Loucy (cell line): Measurements from ENCODE around the gene CAMK1G.

ENCODE experiments used
- H2AFZ ChIP-seq: fragments of 200-600 bp; sonication (generic); 2 replicates; pipeline ENCODE4 v1.6.0; 2016; ENCODE audit warnings: antibody characterized with exemption, mild to moderate bottlenecking, low read length, moderate library complexity
- H3F3A ChIP-seq: fragments of 200-600 bp; 2 replicates; pipeline ENCODE4 v1.6.0; 2016; ENCODE audit warnings: antibody characterized with exemption, low read depth, mild to moderate bottlenecking
- H3K27me3 ChIP-seq: fragments of 200-600 bp; sonication (generic); 2 replicates; pipeline ENCODE4 v1.6.1; 2014; ENCODE audit warnings: low read length, mild to moderate bottlenecking; ENCODE audit not compliant: insufficient read depth, poor library complexity, severe bottlenecking
- H3K36me3 ChIP-seq: fragments of 200-600 bp; sonication (generic); 2 replicates; pipeline ENCODE4 v1.6.1; 2016; ENCODE audit warnings: low read length; ENCODE audit not compliant: insufficient read depth
- H3K4me1 ChIP-seq: fragments of 200-600 bp; sonication (generic); 2 replicates; pipeline ENCODE4 v1.5.1; 2014; ENCODE audit warnings: low read length, mild to moderate bottlenecking; ENCODE audit not compliant: insufficient read depth, poor library complexity, severe bottlenecking
- H3K4me2 ChIP-seq: fragments of 200-600 bp; sonication (generic); 2 replicates; pipeline ENCODE4 v1.6.0; 2014; ENCODE audit warnings: antibody characterized with exemption, low read length, low read depth, mild to moderate bottlenecking; ENCODE audit not compliant: poor library complexity, severe bottlenecking
- H3K4me3 ChIP-seq: fragments of 200-600 bp; sonication (generic); 2 replicates; pipeline ENCODE4 v1.5.1; 2014; ENCODE audit warnings: low read length, mild to moderate bottlenecking, mixed read lengths; ENCODE audit not compliant: poor library complexity, severe bottlenecking
- H3K79me2 ChIP-seq: fragments of 200-600 bp; sonication (generic); 2 replicates; pipeline ENCODE4 v1.6.1; 2014; ENCODE audit warnings: low read length; ENCODE audit not compliant: insufficient read depth
- H3K9ac ChIP-seq: fragments of 200-600 bp; sonication (generic); 2 replicates; pipeline ENCODE4 v1.6.0; 2014; ENCODE audit warnings: mild to moderate bottlenecking, low read depth, low read length, moderate library complexity; ENCODE audit not compliant: poor library complexity, severe bottlenecking
- H3K9me2 ChIP-seq: fragments of 200-600 bp; sonication (generic); replicated peaks from 2 replicates; pipeline ENCODE4 v1.6.1; 2016; ENCODE audit warnings: low read depth, low read length, mixed read lengths
- H3K9me3 ChIP-seq: fragments of 200-600 bp; sonication (generic); 2 replicates; pipeline ENCODE4 v1.6.1; 2014; ENCODE audit warnings: mild to moderate bottlenecking, antibody characterized with exemption, low read length, low read depth; ENCODE audit not compliant: insufficient read depth
- H4K20me1 ChIP-seq: fragments of 200-600 bp; sonication (generic); 2 replicates; pipeline ENCODE4 v1.6.0; 2014; ENCODE audit warnings: antibody characterized with exemption, low read length, mild to moderate bottlenecking; ENCODE audit not compliant: insufficient read depth, poor library complexity, severe bottlenecking
- EZH2phosphoT487 ChIP-seq: fragments of 200-600 bp; IDR thresholded peaks from 2 replicates; pipeline ENCODE4 v1.6.1; 2018; ENCODE audit warnings: antibody characterized with exemption, mild to moderate bottlenecking, moderate library complexity, borderline replicate concordance
- TF ChIP-seq, protein P1 (sequence below): fragments of 200-600 bp; sonication (generic); conservative IDR thresholded peaks from 2 replicates; pipeline ENCODE4 v1.5.1; 2014; ENCODE audit warnings: mild to moderate bottlenecking, antibody characterized with exemption, low read length

CAMK1G gene

DNA sequence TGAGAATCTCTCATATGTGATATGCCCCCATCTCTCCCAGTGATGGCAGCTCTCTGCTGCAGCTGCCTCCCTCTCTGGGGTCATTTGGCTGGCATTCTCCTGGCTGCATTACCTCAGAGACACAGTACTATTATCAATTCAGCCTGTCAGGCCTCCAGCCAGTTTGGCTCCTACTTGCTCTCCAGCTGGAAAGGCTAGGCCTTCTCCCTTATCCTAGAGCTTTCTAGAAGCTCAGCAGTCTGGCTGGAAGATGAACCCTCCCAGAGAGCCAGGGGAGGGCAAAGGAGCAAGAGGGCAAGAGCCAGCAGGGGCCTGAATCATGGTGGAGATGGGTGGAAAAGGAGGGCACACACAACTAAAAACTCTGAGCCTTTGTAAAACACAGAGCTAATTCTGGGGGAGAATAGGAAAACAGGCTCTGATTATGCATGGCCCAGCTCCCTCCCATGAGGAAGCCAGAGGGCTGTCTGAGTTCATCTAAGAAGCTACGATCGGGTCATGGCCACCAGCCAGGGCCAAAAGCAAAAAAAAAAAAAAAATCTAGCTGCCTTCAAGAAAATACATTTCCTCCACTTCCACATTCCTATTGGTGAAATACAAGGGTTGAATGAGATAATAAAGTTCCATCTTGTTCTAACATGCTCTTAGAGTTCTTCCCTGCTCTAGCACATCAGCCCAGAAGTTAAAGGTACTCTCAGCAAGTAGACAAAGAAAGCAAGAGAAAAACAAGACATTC lies 59.9 kb downstream of the CAMK1G start:
- no peak overlapping the region for H3K4me3 ChIP-seq
- no peaks in the 10 kb centered on the region for H3K36me3 ChIP-seq
- no peaks in the 10 kb centered on the region for H3K9me2 ChIP-seq
- H3K9ac ChIP-seq = no peak overlapping the region
- H3K4me2 ChIP-seq = no peak overlapping the region
- H2AFZ ChIP-seq = no peak overlapping the region
- no peaks in the 10 kb centered on the region for H3K9me3 ChIP-seq
- no peaks in the 10 kb centered on the region for H3K27me3 ChIP-seq
- TF ChIP-seq, protein P1, sequence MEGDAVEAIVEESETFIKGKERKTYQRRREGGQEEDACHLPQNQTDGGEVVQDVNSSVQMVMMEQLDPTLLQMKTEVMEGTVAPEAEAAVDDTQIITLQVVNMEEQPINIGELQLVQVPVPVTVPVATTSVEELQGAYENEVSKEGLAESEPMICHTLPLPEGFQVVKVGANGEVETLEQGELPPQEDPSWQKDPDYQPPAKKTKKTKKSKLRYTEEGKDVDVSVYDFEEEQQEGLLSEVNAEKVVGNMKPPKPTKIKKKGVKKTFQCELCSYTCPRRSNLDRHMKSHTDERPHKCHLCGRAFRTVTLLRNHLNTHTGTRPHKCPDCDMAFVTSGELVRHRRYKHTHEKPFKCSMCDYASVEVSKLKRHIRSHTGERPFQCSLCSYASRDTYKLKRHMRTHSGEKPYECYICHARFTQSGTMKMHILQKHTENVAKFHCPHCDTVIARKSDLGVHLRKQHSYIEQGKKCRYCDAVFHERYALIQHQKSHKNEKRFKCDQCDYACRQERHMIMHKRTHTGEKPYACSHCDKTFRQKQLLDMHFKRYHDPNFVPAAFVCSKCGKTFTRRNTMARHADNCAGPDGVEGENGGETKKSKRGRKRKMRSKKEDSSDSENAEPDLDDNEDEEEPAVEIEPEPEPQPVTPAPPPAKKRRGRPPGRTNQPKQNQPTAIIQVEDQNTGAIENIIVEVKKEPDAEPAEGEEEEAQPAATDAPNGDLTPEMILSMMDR = no peak
- no peak for TF ChIP-seq EZH2phosphoT487
- H3K79me2 ChIP-seq = no peaks in the 10 kb centered on the region
- H3K4me1 ChIP-seq = no peaks in the 10 kb centered on the region
- no peaks in the 10 kb centered on the region for H4K20me1 ChIP-seq
- no peaks in the 10 kb centered on the region for H3F3A ChIP-seq

DNA sequence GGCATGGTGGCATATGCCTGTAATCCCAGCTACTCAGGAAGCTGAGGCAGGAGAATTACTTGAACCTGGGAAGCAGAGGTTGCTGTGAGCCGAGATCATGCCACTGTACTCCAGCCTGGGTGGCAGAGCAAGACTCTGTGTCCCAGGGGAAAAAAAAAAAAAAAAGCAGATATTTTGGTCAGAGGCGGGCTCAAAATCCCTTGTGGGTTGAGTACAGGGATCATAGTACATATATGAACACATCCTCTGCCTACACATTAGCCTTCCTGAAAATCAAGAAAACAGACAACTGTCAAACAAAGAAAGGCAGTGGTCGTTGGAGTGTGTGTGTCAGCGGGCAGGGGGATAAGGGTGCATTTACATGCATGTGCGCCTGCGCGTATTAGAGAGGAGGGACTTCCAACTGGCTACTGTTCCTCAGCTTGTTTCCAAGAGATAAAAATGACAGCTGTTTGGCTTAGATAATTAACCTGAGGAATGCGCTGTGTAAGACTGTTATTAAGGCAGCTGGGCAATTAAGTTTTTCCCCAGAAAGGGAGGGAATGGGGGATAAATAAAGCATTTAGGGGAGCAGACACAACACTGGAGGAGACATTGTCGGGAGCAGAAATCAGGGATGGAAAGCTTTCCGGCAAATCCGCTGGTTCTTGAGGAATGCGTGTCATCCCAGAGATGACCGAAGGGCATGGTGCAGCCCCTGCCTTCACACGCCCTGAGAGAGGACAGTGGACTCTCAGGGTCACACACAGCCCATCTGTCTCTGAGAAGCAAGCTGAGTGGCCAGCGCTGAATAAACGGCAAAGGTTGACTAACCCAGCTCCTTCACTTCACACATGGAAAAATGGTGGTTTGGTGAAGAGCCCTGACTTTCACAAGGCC lies 62.3 kb downstream of the CAMK1G start:
- Histone ChIP-seq H3K27me3 (no peaks in the 10 kb centered on the region), H3K36me3 (no peaks in the 10 kb centered on the region), H3K4me3 (no peak overlapping the region), H3K79me2 (no peaks in the 10 kb centered on the region), H2AFZ (no peak overlapping the region), H3K9me2 (no peaks in the 10 kb centered on the region), H3K9me3 (no peaks in the 10 kb centered on the region), H3K4me1 (peaks cover 6% of the 10 kb centered on the region), H3K9ac (no peak overlapping the region), H3F3A (no peaks in the 10 kb centered on the region), H3K4me2 (no peak overlapping the region), H4K20me1 (no peaks in the 10 kb centered on the region)
- no peak for TF ChIP-seq EZH2phosphoT487
- TF ChIP-seq, protein P1 = no peak

DNA sequence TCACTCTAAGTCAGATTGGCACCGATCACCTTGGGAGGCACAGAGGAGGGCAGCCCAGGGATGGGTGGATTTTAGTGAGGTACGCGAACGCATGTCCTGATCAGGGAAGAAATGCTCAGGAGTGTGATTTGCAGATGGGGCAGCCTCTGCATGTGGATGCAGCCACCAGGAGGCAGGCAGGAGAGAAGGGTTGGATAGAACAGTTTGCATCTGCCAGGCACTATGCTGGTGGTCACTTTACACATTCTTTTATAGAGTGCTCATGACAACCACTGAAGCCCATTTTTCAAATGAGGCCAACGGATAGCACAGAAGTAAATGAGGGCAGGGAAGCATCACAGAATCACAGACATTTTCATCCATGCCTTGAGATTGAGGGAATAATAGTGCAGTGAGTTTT lies 63.0 kb downstream of the CAMK1G start:
- Histone ChIP-seq H3K36me3 (no peaks in the 10 kb centered on the region), H3K4me1 (peaks cover 10% of the 10 kb centered on the region), H2AFZ (no peak overlapping the region)

More for the DNA sequence above, 63.0 kb downstream of the CAMK1G start:
- H3K27me3 ChIP-seq = no peaks in the 10 kb centered on the region
- H3K4me2 ChIP-seq = no peak overlapping the region
- H3K9ac ChIP-seq = no peak overlapping the region
- H3K4me3 ChIP-seq = no peak overlapping the region
- H4K20me1 ChIP-seq = no peaks in the 10 kb centered on the region
- H3F3A ChIP-seq = no peaks in the 10 kb centered on the region
- H3K9me3 ChIP-seq = no peaks in the 10 kb centered on the region
- TF ChIP-seq EZH2phosphoT487 = no peak
- TF ChIP-seq, protein P1 = peak; percentile 43
- no peaks in the 10 kb centered on the region for H3K9me2 ChIP-seq
- no peaks in the 10 kb centered on the region for H3K79me2 ChIP-seq
